HEK293T (cell line): ENCODE measurements around the gene RAP1GAP.

Source experiments
- ELF4 ChIP-seq: fragments of 450-650 bp; IDR thresholded peaks from 2 replicates; pipeline ENCODE4 v1.6.1; 2017; ENCODE audit warnings: antibody characterized with exemption
- FOXA1 ChIP-seq: fragments of 450-650 bp; IDR thresholded peaks from 2 replicates; pipeline ENCODE4 v1.6.1; 2016; ENCODE audit warnings: mild to moderate bottlenecking
- NFRKB ChIP-seq: fragments of 450-650 bp; IDR thresholded peaks from 2 replicates; pipeline ENCODE4 v1.6.1; 2016; ENCODE audit warnings: mild to moderate bottlenecking, moderate library complexity
- SP1 ChIP-seq: fragments of 450-650 bp; IDR thresholded peaks from 2 replicates; pipeline ENCODE4 v1.6.1; 2017

- TF ChIP-seq NFRKB (no peak), SP1 (no peak), FOXA1 (no peak), ELF4 (no peak)
These were observed 4.2 kb downstream of the RAP1GAP start for GRCh38 chr1:21664806-21665588.
